ENCODE results near the gene CALHM1. TPM values are rescaled to one million over a fixed set of nuclear protein-coding genes. Genes with fewer than 3 reads are reported as not detected.
"Not testable (repeated sequence)": the region's sequence is repeated elsewhere in the genome, so short reads cannot be mapped to it uniquely, and the experiment has no call there.

Gene CALHM1
- under 1 TPM; 0.06 to 0.12 (median 0.07) TPM for polyA plus RNA-seq (ENCODE audit: insufficient read length in 4 of 4)

GRCh38 chr10:103458720-103459119, at the start of gene CALHM1:
Gene CALHM1, minus strand, starts transcription at chr10:103458900. Its CDS starts 149 bp downstream, at chr10:103458751.
- DNase-seq (ENCODE audit: low read depth in 4 of 4, low spot score in 2 of 4): no peak

GRCh38 chr10:103507235-103508191, 48.8 kb upstream of the CALHM1 start:
- no peak for DNase-seq (ENCODE audit: low read depth in 4 of 4, low spot score in 2 of 4)

GRCh38 chr10:103506061-103506460, 47.4 kb upstream of the CALHM1 start:
- DNase-seq (ENCODE audit: low read depth in 4 of 4, low spot score in 2 of 4): no peak

GRCh38 chr10:103504181-103504783, 45.6 kb upstream of the CALHM1 start:
- DNase-seq (ENCODE audit: low read depth in 4 of 4, low spot score in 2 of 4): peak in 2 of 4 donors; percentile 61 to 63

GRCh38 chr10:103503777-103504176, 45.1 kb upstream of the CALHM1 start:
- not testable (repeated sequence) for DNase-seq (ENCODE audit: low read depth in 4 of 4, low spot score in 2 of 4)

GRCh38 chr10:103502849-103503660, 44.4 kb upstream of the CALHM1 start:
- DNase-seq (ENCODE audit: low read depth in 4 of 4, low spot score in 2 of 4): no peak

GRCh38 chr10:103501186-103501585, 42.5 kb upstream of the CALHM1 start:
- DNase-seq (ENCODE audit: low read depth in 4 of 4, low spot score in 2 of 4): no peak

- DNase-seq (ENCODE audit: low read depth in 4 of 4, low spot score in 2 of 4): no peak
These were observed 41.8 kb upstream of the CALHM1 start for GRCh38 chr10:103500481-103500880.

- DNase-seq (ENCODE audit: low read depth in 4 of 4, low spot score in 2 of 4): no peak
These were observed 41.2 kb upstream of the CALHM1 start for GRCh38 chr10:103499881-103500280.

- no peak for DNase-seq (ENCODE audit: low read depth in 4 of 4, low spot score in 2 of 4)
These were observed 40.4 kb upstream of the CALHM1 start for GRCh38 chr10:103498936-103499638.

- no peak for DNase-seq (ENCODE audit: low read depth in 4 of 4, low spot score in 2 of 4)
These were observed 38.6 kb upstream of the CALHM1 start for GRCh38 chr10:103497161-103497915.

- DNase-seq (ENCODE audit: low read depth in 4 of 4, low spot score in 2 of 4): no peak
These were observed 36.6 kb upstream of the CALHM1 start for GRCh38 chr10:103495321-103495720.

- no peak for DNase-seq (ENCODE audit: low read depth in 4 of 4, low spot score in 2 of 4)
These were observed 35.5 kb upstream of the CALHM1 start for GRCh38 chr10:103493916-103494877.

- no peak for DNase-seq (ENCODE audit: low read depth in 4 of 4, low spot score in 2 of 4)
These were observed 34.7 kb upstream of the CALHM1 start, which contains the start of gene NEURL1 for GRCh38 chr10:103493362-103493915. Gene NEURL1, plus strand, starts transcription at chr10:103493705. Its CDS starts 683 bp downstream, at chr10:103494388.

- DNase-seq (ENCODE audit: low read depth in 4 of 4, low spot score in 2 of 4): no peak
These were observed 34.1 kb upstream of the CALHM1 start for GRCh38 chr10:103492655-103493261.

- DNase-seq (ENCODE audit: low read depth in 4 of 4, low spot score in 2 of 4): no peak
These were observed 33.1 kb upstream of the CALHM1 start for GRCh38 chr10:103491729-103492364.

- no peak for DNase-seq (ENCODE audit: low read depth in 4 of 4, low spot score in 2 of 4)
These were observed 32.2 kb upstream of the CALHM1 start for GRCh38 chr10:103490986-103491314.
